Osteocyte (in vitro differentiated cells): ENCODE measurements around the gene HDAC1. TPM values are rescaled to one million over a fixed set of nuclear protein-coding genes. Genes with fewer than 3 reads are reported as not detected.

ENCODE experiments used
- DNase-seq: peaks from one replicate; pipeline ENCODE4 v3.0.0; 2021; ENCODE audit warnings: mixed read lengths; ENCODE audit not compliant: unreplicated experiment; ENCODE audit errors: extremely low spot score
- H3K27ac Mint-ChIP-seq: one replicate; pipeline ENCODE4 v1.8.0; 2021; ENCODE audit warnings: mild to moderate bottlenecking, mixed read lengths; ENCODE audit not compliant: unreplicated experiment
- H3K27me3 Mint-ChIP-seq: one replicate; pipeline ENCODE4 v1.8.0; 2021; ENCODE audit warnings: mixed read lengths; ENCODE audit not compliant: unreplicated experiment
- H3K36me3 Mint-ChIP-seq: one replicate; pipeline ENCODE4 v1.8.0; 2021; ENCODE audit warnings: mixed read lengths; ENCODE audit not compliant: unreplicated experiment
- H3K4me1 Mint-ChIP-seq: one replicate; pipeline ENCODE4 v1.8.0; 2021; ENCODE audit warnings: mixed read lengths; ENCODE audit not compliant: unreplicated experiment
- H3K4me3 Mint-ChIP-seq: one replicate; pipeline ENCODE4 v1.8.0; 2021; ENCODE audit warnings: mild to moderate bottlenecking, moderate library complexity, mixed read lengths; ENCODE audit not compliant: unreplicated experiment
- H3K9me3 Mint-ChIP-seq: one replicate; pipeline ENCODE4 v1.8.0; 2021; ENCODE audit warnings: mixed read lengths; ENCODE audit not compliant: unreplicated experiment
- CTCF ChIP-seq: fragments of 200-600 bp; sonication (generic); IDR thresholded peaks from 2 replicates; pipeline ENCODE4 v1.5.0; 2021; ENCODE audit warnings: antibody characterized with exemption, mild to moderate bottlenecking, moderate library complexity
- total RNA-seq: library from RNA; stranded (reverse); gene quantifications from 2 replicates; pipeline ENCODE4 v1.2.1, GENCODE V29; 2021

The HDAC1 gene
- total RNA-seq, 1 donor from 2014 or later: 79.2 TPM

GRCh38 chr1:32349211-32349708, 57.4 kb downstream of the HDAC1 start:
- Mint-ChIP-seq H3K27me3 (no peaks in the 10 kb centered on the region), H3K4me3 (peak overlapping the region; percentile 7), H3K27ac (peak overlapping the region; percentile 82), H3K36me3 (peaks cover 9% of the 10 kb centered on the region), H3K4me1 (peaks cover 42% of the 10 kb centered on the region), H3K9me3 (no peaks in the 10 kb centered on the region)
- no peak for DNase-seq
- TF ChIP-seq CTCF: no peak

- DNase-seq: no peak
- Mint-ChIP-seq H3K27me3 (no peaks in the 10 kb centered on the region), H3K4me3 (peak overlapping the region; percentile 82), H3K4me1 (peaks cover 42% of the 10 kb centered on the region), H3K27ac (peak overlapping the region; percentile 93), H3K36me3 (peaks cover 15% of the 10 kb centered on the region), H3K9me3 (no peaks in the 10 kb centered on the region)
- peak; percentile 70 for TF ChIP-seq CTCF
Observed at GRCh38 chr1:32350785-32351398, 59.0 kb downstream of the HDAC1 start.

- peaks cover 16% of the 10 kb centered on the region for H3K36me3 Mint-ChIP-seq
- no peaks in the 10 kb centered on the region for H3K9me3 Mint-ChIP-seq
- no peaks in the 10 kb centered on the region for H3K27me3 Mint-ChIP-seq
- DNase-seq: peak; percentile 98
- TF ChIP-seq CTCF: peak; percentile 28
- peak overlapping the region; percentile 82 for H3K4me3 Mint-ChIP-seq
- peaks cover 42% of the 10 kb centered on the region for H3K4me1 Mint-ChIP-seq
- peak overlapping the region; percentile 93 for H3K27ac Mint-ChIP-seq
Observed at GRCh38 chr1:32351399-32352238, 59.7 kb downstream of the HDAC1 start.

- Mint-ChIP-seq H3K9me3 (no peaks in the 10 kb centered on the region), H3K36me3 (peaks cover 17% of the 10 kb centered on the region), H3K4me3 (peak overlapping the region; percentile 75), H3K27me3 (no peaks in the 10 kb centered on the region), H3K4me1 (peaks cover 42% of the 10 kb centered on the region), H3K27ac (peak overlapping the region; percentile 71)
- no peak for TF ChIP-seq CTCF
- no peak for DNase-seq
Observed at GRCh38 chr1:32352239-32352745, 60.4 kb downstream of the HDAC1 start.
